GM12878 (cell line): ENCODE data around the gene ATRNL1. TPM values are rescaled to one million over a fixed set of nuclear protein-coding genes. Genes with fewer than 3 reads are reported as not detected.

Experiments
- ATAC-seq: fragments of 200-7000 bp; cut with Tn5 transposase; 3 replicates; pipeline ENCODE4 v1.9.1; 2020; ENCODE audit warnings: mild to moderate bottlenecking, moderate library complexity
- BruUV-seq: library from RNA; stranded (reverse); fragments of 400-500 nt; replicated peaks from 2 replicates; lab custom pipeline; 2021; lab: Mats Ljungman, UMichigan
- CTCF ChIA-PET: fragments of 300-600 bp; sonication (Branson Sonifier 250); formaldehyde crosslinking; extraction: SDS; loops from one replicate; lab custom pipeline; 2021; ENCODE audit warnings: inconsistent platforms; lab: Yijun Ruan, JAX
- POLR2A ChIA-PET: fragments of 350-600 bp; formaldehyde crosslinking; extraction: SDS; loops from one replicate; lab custom pipeline; 2021; ENCODE audit warnings: inconsistent platforms; lab: Charles Lee
- RAD21 ChIA-PET: fragments of 300-600 bp; sonication (Branson Sonifier 250); formaldehyde crosslinking; loops from one replicate; lab custom pipeline; 2023; ENCODE audit warnings: antibody characterized with exemption; ENCODE audit not compliant: unreplicated experiment; lab: Charles Lee
- SMC1A ChIA-PET: fragments of 300-600 bp; sonication (Branson Sonifier 250); formaldehyde crosslinking; loops from one replicate; lab custom pipeline; 2023; ENCODE audit not compliant: unreplicated experiment, uncharacterized antibody; lab: Charles Lee
- DNase-seq: peaks from one replicate; pipeline ENCODE4 v3.0.0-alpha.2; 2011; ENCODE audit warnings: low read depth, low spot score
- FAIRE-seq: peaks from 3 replicates; lab custom pipeline; 2011; peaks lifted over from hg19 to GRCh38; lab: Jason Lieb, UNC
- H2AFZ ChIP-seq: 2 replicates; pipeline ENCODE4 v1.6.0; 2011; ENCODE audit warnings: low read depth, low read length, control low read depth; ENCODE audit not compliant: control insufficient read depth
- H3K27ac ChIP-seq: 2 replicates; pipeline ENCODE4 v1.5.1; 2011; ENCODE audit warnings: control low read depth; ENCODE audit not compliant: control insufficient read depth, insufficient read depth
- H3K27me3 ChIP-seq, 2 experiments: replicated peaks in 1 of 2; 2 replicates each; pipeline versions ENCODE4 v1.6.0 to v1.6.1; 2011; ENCODE audit warnings: low read length in 1 of 2; ENCODE audit not compliant: control insufficient read depth in 2 of 2, insufficient read depth in 2 of 2
- H3K36me3 ChIP-seq, 2 experiments: 2 replicates each; pipeline ENCODE4 v1.5.1; 2011; ENCODE audit warnings: low read length in 1 of 2; ENCODE audit not compliant: control insufficient read depth in 2 of 2, insufficient read depth in 2 of 2
- H3K4me1 ChIP-seq: 2 replicates; pipeline ENCODE4 v1.6.1; 2011; ENCODE audit warnings: mild to moderate bottlenecking, low read length, moderate library complexity, mixed read lengths; ENCODE audit not compliant: control insufficient read depth, insufficient read depth
- H3K4me2 ChIP-seq: 2 replicates; pipeline ENCODE4 v1.6.0; 2011; ENCODE audit warnings: control low read depth; ENCODE audit not compliant: control insufficient read depth, insufficient read depth
- H3K4me3 ChIP-seq: fragments of 200-600 bp; sonication (generic); 2 replicates; pipeline ENCODE4 v1.5.1; 2016
- H3K79me2 ChIP-seq: 2 replicates; pipeline ENCODE4 v1.6.0; 2011; ENCODE audit warnings: low read length; ENCODE audit not compliant: control insufficient read depth, insufficient read depth
- H3K9ac ChIP-seq: 2 replicates; pipeline ENCODE4 v1.8.0; 2011; ENCODE audit warnings: low read length, control low read depth, mixed read lengths; ENCODE audit not compliant: control insufficient read depth, insufficient read depth
- H3K9me3 ChIP-seq: replicated peaks from 3 replicates; pipeline ENCODE4 v1.5.1; 2011; ENCODE audit warnings: mild to moderate bottlenecking, low read length; ENCODE audit not compliant: control insufficient read depth, insufficient read depth
- H4K20me1 ChIP-seq: 2 replicates; pipeline ENCODE4 v1.6.0; 2011; ENCODE audit not compliant: control insufficient read depth, insufficient read depth
- ASH2L ChIP-seq: fragments of 300-600, 200-600 bp; sonication (generic); IDR thresholded peaks from 2 replicates; pipeline ENCODE4 v1.6.1; 2017; ENCODE audit warnings: low read depth, mild to moderate bottlenecking, borderline replicate concordance
- CBFB ChIP-seq: IDR thresholded peaks from 2 replicates; pipeline ENCODE4 v1.6.1; 2016; ENCODE audit warnings: antibody characterized with exemption, low read depth
- CBX3 ChIP-seq: fragments of 200-600 bp; sonication (generic); IDR thresholded peaks from 2 replicates; pipeline ENCODE4 v1.6.1; 2016; ENCODE audit warnings: low read depth, borderline replicate concordance
- EED ChIP-seq: sonication (generic); IDR thresholded peaks from 2 replicates; pipeline ENCODE4 v1.6.1; 2016; ENCODE audit warnings: antibody characterized with exemption, low read depth
- ESRRA ChIP-seq: IDR thresholded peaks from 2 replicates; pipeline ENCODE4 v1.6.1; 2012; ENCODE audit warnings: mild to moderate bottlenecking, low read length, improper control_type of control experiment
- ETV6 ChIP-seq, 2 experiments: fragments of 450-650 bp in 1 of 2; IDR thresholded peaks in 1 of 2; conservative IDR thresholded peaks in 1 of 2; 2 replicates each; pipeline ENCODE4 v1.6.1; 2014; ENCODE audit warnings: antibody characterized with exemption in 1 of 2, borderline replicate concordance in 1 of 2, low read depth in 1 of 2, mild to moderate bottlenecking in 1 of 2, moderate library complexity in 1 of 2
- EZH2 ChIP-seq: IDR thresholded peaks from 2 replicates; pipeline ENCODE4 v1.6.1; 2012; ENCODE audit warnings: low read depth, mild to moderate bottlenecking, control low read depth, inconsistent platforms, low read length, borderline replicate concordance; ENCODE audit not compliant: control insufficient read depth
- FOXK2 ChIP-seq: fragments of 450-650 bp; IDR thresholded peaks from 2 replicates; pipeline ENCODE4 v1.6.1; 2017; ENCODE audit warnings: mild to moderate bottlenecking, moderate library complexity
- FOXM1 ChIP-seq: IDR thresholded peaks from 2 replicates; pipeline ENCODE4 v1.6.1; 2012; ENCODE audit warnings: low read depth, mild to moderate bottlenecking, inconsistent platforms, low read length, moderate library complexity
- IKZF1 ChIP-seq: fragments of 450-650 bp; conservative IDR thresholded peaks from 2 replicates; pipeline ENCODE4 v1.6.1; 2017; ENCODE audit warnings: antibody characterized with exemption, mild to moderate bottlenecking
- LARP7 ChIP-seq: fragments of 450-650 bp; IDR thresholded peaks from 2 replicates; pipeline ENCODE4 v1.6.1; 2017; ENCODE audit warnings: mild to moderate bottlenecking
- MTA3 ChIP-seq: IDR thresholded peaks from 2 replicates; pipeline ENCODE4 v1.6.1; 2012; ENCODE audit warnings: low read length, inconsistent platforms, borderline replicate concordance
- MYB ChIP-seq: fragments of 150-350 bp; IDR thresholded peaks from 2 replicates; pipeline ENCODE4 v1.6.1; 2014; ENCODE audit warnings: mild to moderate bottlenecking, low read depth, low read length, borderline replicate concordance
- RELB ChIP-seq: fragments of 450-650 bp; IDR thresholded peaks from 2 replicates; pipeline ENCODE4 v1.6.1; 2017; ENCODE audit warnings: low read depth, mild to moderate bottlenecking, moderate library complexity
- SREBF1 ChIP-seq: IDR thresholded peaks from 2 replicates; pipeline ENCODE4 v1.6.1; 2012; ENCODE audit warnings: mild to moderate bottlenecking, low read length
- TARDBP ChIP-seq: IDR thresholded peaks from 2 replicates; pipeline ENCODE4 v1.6.1; 2016; ENCODE audit warnings: borderline replicate concordance
- ZNF274 ChIP-seq: IDR thresholded peaks from one replicate; pipeline ENCODE4 v1.8.0; 2011; ENCODE audit not compliant: insufficient read length, insufficient read depth
- ZNF384 ChIP-seq: IDR thresholded peaks from 2 replicates; pipeline ENCODE4 v1.6.1; 2012; ENCODE audit warnings: low read depth, mild to moderate bottlenecking, low read length, improper control_type of control experiment, borderline replicate concordance
- WGBS: methylation state at CpG from one replicate; pipeline ENCODE4 v1.1.6; 2016; ENCODE audit warnings: low lambda C conversion rate; ENCODE audit not compliant: insufficient replicate concordance, insufficient coverage; ENCODE audit errors: missing lambda C conversion rate; 5-methylcytosine and 5-hydroxymethylcytosine counted together
- in situ Hi-C: fragments of 300-500 bp; cut with MboI; formaldehyde crosslinking; loops from 9 replicates; pipeline ENCODE4 v1.14.3; 2018; ENCODE audit warnings: mixed read lengths
- intact Hi-C: fragments of 100-400 bp; cut with micrococcal nuclease; formaldehyde crosslinking; loops from one replicate; pipeline ENCODE4 v1.14.2; 2022; ENCODE audit not compliant: unreplicated experiment
- polyA plus RNA-seq, 11 experiments: library from polyadenylated mRNA; depleted of rRNA in 4 of 11; unstranded in 6 of 11; stranded (reverse) in 5 of 11; fragments of >200 nt; fragmentation: Nextera tagmentation in 4 of 11; fragmentation: Illumina TruSeq in 1 of 11; extraction: Ambion mirVana in 4 of 11; extraction: Trizol in 1 of 11; gene quantifications; 1 replicate in 1 of 11; 2 replicates in 10 of 11; pipeline versions ENCODE4 v1.2.1 to v1.2.3, GENCODE V29; 2011 to 2016; ENCODE audit warnings: inconsistent platforms in 2 of 11, missing spikeins in 2 of 11, low read depth in 1 of 11
- total RNA-seq, 4 experiments: library from RNA; depleted of rRNA in 3 of 4; stranded (reverse); fragments of >200 nt in 3 of 4; fragmentation: Illumina TruSeq in 1 of 4; extraction: Trizol in 1 of 4; gene quantifications; 2 replicates each; pipeline versions ENCODE4 v1.2.1 to v1.2.3, GENCODE V29; 2013 to 2021
- TF ChIP-seq, protein P1 (sequence below): IDR thresholded peaks from 2 replicates; pipeline ENCODE4 v1.6.1; 2012; ENCODE audit warnings: low read depth, low read length, improper control_type of control experiment
- TF ChIP-seq, protein P2 (sequence below): fragments of 150-350 bp; IDR thresholded peaks from 2 replicates; pipeline ENCODE4 v1.6.1; 2014; ENCODE audit warnings: mild to moderate bottlenecking, low read depth, low read length

ATRNL1 gene
- total and polyA plus RNA-seq, 10 of the 15 experiments (the other 5 are each of a cell fraction or from before 2014, with no cell fraction given): 0.03 to 1.4 (median 0.34) TPM

- no peak overlapping the region for H3K4me3 ChIP-seq
- no peaks in the 10 kb centered on the region for H4K20me1 ChIP-seq
- no peaks in the 10 kb centered on the region for H3K4me1 ChIP-seq
- no peaks in the 10 kb centered on the region for H3K36me3 ChIP-seq
- ChIA-PET SMC1A (no interaction called here), POLR2A (no interaction called here), RAD21 (no interaction called here), CTCF (interaction anchor here (1.3 kb wide), 1 partner anchor 174 kb away, joined by 3 read pairs; no protein-coding TSS in a partner anchor)
- DNase-seq (no peak), ATAC-seq (no peak), FAIRE-seq (no peak)
- H3K27ac ChIP-seq: no peak overlapping the region
- intact Hi-C loops (no loop called here), in situ Hi-C loops (no loop called here)
- 68% methylated on average over 2 of the region's 2 CpGs for WGBS
- no peaks in the 10 kb centered on the region for H3K27me3 ChIP-seq
- no peaks in the 10 kb centered on the region for H3K79me2 ChIP-seq
- no peak overlapping the region for H3K9ac ChIP-seq
- H3K9me3 ChIP-seq: no peaks in the 10 kb centered on the region
- no TSS peak for BruUV-seq
- no peak overlapping the region for H3K4me2 ChIP-seq
- TF ChIP-seq, protein P1, sequence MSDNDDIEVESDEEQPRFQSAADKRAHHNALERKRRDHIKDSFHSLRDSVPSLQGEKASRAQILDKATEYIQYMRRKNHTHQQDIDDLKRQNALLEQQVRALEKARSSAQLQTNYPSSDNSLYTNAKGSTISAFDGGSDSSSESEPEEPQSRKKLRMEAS: no peak
- no peak for TF ChIP-seq MYB
- TF ChIP-seq, protein P2, sequence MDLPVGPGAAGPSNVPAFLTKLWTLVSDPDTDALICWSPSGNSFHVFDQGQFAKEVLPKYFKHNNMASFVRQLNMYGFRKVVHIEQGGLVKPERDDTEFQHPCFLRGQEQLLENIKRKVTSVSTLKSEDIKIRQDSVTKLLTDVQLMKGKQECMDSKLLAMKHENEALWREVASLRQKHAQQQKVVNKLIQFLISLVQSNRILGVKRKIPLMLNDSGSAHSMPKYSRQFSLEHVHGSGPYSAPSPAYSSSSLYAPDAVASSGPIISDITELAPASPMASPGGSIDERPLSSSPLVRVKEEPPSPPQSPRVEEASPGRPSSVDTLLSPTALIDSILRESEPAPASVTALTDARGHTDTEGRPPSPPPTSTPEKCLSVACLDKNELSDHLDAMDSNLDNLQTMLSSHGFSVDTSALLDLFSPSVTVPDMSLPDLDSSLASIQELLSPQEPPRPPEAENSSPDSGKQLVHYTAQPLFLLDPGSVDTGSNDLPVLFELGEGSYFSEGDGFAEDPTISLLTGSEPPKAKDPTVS: no peak
- no peak for TF ChIP-seq EZH2
- TF ChIP-seq CBFB: no peak
- no peak for TF ChIP-seq CBX3
- no peak for TF ChIP-seq ESRRA
- no peak for TF ChIP-seq FOXM1
- no peak for TF ChIP-seq FOXK2
- TF ChIP-seq LARP7: no peak
- no peak for TF ChIP-seq TARDBP
- TF ChIP-seq ASH2L: no peak
- no peak for TF ChIP-seq EED
- TF ChIP-seq SREBF1: no peak
- TF ChIP-seq IKZF1: no peak
- no peak for TF ChIP-seq RELB
- TF ChIP-seq MTA3: no peak
- TF ChIP-seq ZNF384: no peak
- no peak for TF ChIP-seq ETV6 (conservative IDR thresholded peaks at IDR 0.05 in 1 of 2, IDR thresholded peaks at IDR 0.05 in 1 of 2; ENCODE audit: borderline replicate concordance in 1 of 2, low read depth in 1 of 2)
- no peak for TF ChIP-seq ZNF274
- no peak overlapping the region for H2AFZ ChIP-seq
These were observed 74.6 kb downstream of the ATRNL1 start for GRCh38 chr10:115167751-115168150.
